T-helper 1 cell treated with Interleukin-12 subunit alpha and Interleukin-12 subunit beta and Interleukin-4 antibody, amounts not matched to agents 30 ng/mL and 1 ng/mL, for 36 hours (primary cell): Measurements from ENCODE around the gene ZNF423. TPM values are rescaled to one million over a fixed set of nuclear protein-coding genes. Genes with fewer than 3 reads are reported as not detected.
"Not testable (repeated sequence)": the region's sequence is repeated elsewhere in the genome, so short reads cannot be mapped to it uniquely, and the experiment has no call there.

ENCODE experiments used
- intact Hi-C: fragments of 100-400 bp; cut with micrococcal nuclease; formaldehyde crosslinking; loops from one replicate; pipeline ENCODE4 v1.15.1; 2024
- total RNA-seq: library from RNA; stranded (reverse); gene quantifications from 2 replicates; pipeline ENCODE4 v1.2.3, GENCODE V29; 2022

ZNF423 gene
- total RNA-seq, 1 donor from 2014 or later = not detected

DNA sequence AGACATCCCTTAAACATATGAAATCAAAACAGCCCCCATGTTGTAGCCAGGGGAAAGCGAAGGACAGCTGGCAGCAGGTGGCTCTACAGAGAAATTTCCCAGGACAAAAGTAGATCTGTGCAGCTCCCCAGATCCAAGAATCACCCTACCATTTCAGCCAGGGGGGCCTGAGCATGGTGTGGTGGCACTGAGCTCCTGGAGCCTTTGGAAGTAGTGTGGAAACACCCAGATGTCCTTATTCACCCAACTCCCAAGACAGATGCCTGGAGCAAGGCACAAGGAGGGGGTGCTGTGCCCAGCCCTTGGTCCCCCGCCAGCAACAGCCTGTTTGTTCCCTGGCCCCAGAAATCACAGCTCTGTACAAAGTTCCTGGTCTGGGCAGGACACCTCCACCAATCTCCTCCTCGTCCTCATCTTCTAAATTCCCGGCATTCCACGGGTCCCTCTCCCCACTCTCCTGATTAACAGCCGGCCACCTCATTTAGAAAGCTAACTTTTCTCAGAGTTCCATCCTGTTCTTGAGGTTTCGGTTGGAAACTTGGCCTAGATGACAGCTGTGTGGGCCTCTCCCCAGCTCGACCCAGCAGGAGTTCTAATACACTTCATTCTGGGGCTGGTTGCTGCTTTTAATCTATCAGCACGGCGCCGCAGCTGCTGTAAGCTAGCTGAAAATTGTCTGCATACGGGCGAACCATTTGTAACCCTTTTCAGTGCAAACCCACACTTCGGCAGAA lies 291.2 kb downstream of the ZNF423 start:
- intact Hi-C loops = no loop called here

DNA sequence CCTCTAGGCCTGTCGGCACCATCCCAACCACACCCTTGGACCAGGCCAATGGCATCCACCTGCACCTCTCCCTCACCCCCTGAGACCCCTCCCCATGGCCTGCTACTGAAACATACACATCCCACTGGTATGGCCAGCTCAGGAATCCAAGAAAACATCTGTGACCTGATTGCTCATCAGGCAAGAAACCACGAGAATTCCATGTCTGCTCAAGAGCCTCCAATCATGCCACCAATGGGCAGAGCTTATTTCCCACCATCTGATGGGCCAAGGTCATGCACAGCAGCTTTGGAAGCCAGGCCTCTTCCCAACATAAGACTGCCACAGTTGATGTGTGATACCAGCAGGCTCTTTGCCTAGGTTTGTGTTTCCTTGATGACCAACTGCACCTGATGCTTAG lies 292.2 kb downstream of the ZNF423 start:
- intact Hi-C loops = no loop called here

- intact Hi-C loops = not testable (repeated sequence)
Measured at GRCh38 chr16:49562894-49563293, 293.0 kb downstream of the ZNF423 start.

- intact Hi-C loops = no loop called here
Measured at GRCh38 chr16:49562228-49562627, 293.7 kb downstream of the ZNF423 start.

- intact Hi-C loops = no loop called here
Measured at GRCh38 chr16:49560004-49560830, 295.7 kb downstream of the ZNF423 start.

GRCh38 chr16:49559242-49559641 lies 296.7 kb downstream of the ZNF423 start:
- intact Hi-C loops = no loop called here

GRCh38 chr16:49558451-49558850 lies 297.5 kb downstream of the ZNF423 start:
- intact Hi-C loops = no loop called here

DNA sequence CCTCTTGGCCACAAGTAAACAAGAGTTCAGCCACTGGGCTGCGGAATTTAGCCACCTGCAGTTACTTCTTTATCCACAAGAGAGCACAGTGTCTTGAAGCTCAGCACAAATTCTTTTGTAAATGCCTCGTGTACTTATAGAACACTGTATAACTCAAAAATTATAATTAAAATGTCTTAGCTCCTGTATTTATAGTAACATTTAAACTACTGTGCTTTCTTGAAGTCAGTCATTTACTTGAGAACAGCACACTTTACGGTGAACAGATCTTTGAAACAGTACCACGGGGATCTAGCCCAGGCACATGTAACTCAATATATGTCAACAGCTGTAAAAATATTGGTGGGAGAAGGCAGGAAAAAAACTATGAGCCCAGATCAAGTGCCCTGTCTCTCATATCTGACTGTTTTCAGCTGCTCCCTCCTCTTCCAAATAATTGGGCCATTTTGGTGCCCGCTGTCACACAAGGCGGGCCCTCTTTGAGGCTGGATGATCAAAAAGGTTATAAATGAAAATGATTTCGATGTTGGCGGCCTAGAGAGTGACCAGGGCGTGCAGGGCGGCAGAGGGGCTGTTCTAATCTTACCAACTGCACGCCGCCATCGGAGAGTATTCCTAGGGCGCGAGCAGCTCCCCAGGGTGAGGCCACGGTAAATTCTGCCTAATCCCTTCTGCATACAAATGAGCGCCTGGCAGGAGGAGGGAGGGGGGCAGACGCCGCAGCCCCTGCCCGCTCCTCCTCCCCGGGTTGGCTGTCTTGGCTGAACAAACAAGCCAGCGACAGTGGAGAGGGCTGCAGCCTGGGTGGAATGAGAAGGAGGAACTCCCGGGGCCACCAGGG lies 299.1 kb downstream of the ZNF423 start:
- intact Hi-C loops = no loop called here

DNA sequence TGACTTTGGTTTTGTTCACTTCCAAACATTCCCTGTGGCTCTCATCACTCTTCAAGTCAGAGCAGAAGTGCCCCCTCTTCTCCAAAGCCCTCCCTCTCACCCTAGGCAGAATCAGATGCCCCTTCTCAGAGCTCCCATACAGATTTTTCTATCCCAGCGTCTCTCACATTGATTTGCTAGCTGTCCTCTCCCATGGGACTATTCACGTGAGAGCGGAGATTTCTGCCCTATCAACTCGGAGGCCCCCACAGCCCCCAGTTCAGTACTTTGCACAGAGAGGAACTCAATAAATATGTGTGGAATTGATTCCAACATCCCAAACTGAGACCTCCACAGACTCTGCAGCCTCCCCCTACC lies 299.7 kb downstream of the ZNF423 start:
- intact Hi-C loops = no loop called here

DNA sequence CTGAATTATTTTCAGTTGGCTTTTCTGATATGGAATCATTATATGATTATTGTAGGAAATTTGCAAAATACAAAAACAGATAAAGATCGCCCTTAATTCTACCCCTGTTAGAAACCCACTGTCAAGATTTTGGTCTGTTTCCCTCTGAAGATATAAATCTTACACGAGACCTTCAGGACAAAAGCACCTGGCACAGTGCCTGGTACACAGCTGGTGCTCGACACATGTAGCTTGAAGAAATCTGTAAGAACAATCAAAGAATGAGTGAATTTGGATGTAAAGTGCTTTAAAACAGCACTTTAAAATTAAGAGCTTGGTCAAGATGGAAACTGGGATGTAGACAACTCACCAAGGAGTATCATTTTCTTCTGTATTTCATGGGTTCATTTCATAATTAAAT lies 301.2 kb downstream of the ZNF423 start:
- intact Hi-C loops = no loop called here

- intact Hi-C loops = no loop called here
Measured at GRCh38 chr16:49552313-49552928, 303.5 kb downstream of the ZNF423 start.

GRCh38 chr16:49550666-49551065 lies 305.2 kb downstream of the ZNF423 start:
- intact Hi-C loops = no loop called here

GRCh38 chr16:49550140-49550539 lies 305.8 kb downstream of the ZNF423 start:
- intact Hi-C loops = no loop called here

DNA sequence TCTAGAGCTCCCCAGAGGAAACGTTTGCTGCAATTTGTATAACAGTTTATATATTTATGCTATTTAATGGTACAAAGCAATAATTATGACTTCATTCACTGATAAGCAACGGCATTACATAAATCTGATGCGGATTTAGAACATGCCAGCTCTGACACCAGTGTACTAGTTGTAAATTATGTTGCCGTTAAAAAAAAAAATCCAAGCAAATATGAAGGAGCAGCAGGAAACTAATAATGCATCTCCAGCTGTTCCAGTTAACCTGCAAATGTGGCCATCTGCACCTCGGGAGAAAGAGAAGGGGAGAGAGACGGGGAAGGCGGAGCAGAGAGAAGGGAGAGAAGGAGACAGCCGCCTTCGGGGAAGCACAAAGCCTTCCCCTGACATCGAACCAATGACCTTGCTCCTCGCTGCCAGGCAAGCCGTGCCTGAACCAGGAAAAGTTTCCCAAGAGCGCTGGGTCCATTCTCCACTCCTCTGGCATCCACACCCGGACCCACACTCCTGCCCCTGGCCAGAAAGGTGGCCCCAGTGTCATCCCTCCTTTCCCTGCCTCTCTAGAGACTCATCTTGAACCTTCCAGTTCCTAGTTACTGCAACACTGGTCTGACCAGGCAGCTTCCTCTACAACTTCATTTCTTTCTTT lies 307.5 kb downstream of the ZNF423 start:
- intact Hi-C loops = no loop called here

GRCh38 chr16:49547448-49547847 lies 308.5 kb downstream of the ZNF423 start:
- intact Hi-C loops = no loop called here

DNA sequence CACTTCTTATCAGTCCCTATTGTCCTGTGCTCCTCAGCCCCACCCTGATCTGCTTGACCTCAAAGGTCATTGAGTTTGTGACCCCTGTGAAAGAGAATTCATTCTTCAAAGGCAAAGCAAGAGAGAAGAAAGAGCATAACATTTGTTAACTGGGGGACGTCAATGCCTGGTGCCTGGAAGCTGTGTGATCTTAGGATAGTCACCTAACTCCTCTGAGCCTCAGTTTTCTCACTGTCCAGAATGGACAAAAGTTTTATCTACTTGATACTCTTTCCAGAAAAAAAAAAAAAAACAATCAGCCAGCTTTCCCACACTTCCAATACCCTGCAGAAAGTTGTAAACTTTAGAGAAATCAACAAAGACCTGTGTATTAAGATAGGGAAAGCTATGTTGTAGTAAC lies 309.2 kb downstream of the ZNF423 start:
- intact Hi-C loops = no loop called here

- intact Hi-C loops = no loop called here
Measured at GRCh38 chr16:49545741-49546448, 310.0 kb downstream of the ZNF423 start.

- intact Hi-C loops = no loop called here
Measured at GRCh38 chr16:49545243-49545642, 310.7 kb downstream of the ZNF423 start.

GRCh38 chr16:49544828-49545227 lies 311.1 kb downstream of the ZNF423 start:
- intact Hi-C loops = no loop called here

DNA sequence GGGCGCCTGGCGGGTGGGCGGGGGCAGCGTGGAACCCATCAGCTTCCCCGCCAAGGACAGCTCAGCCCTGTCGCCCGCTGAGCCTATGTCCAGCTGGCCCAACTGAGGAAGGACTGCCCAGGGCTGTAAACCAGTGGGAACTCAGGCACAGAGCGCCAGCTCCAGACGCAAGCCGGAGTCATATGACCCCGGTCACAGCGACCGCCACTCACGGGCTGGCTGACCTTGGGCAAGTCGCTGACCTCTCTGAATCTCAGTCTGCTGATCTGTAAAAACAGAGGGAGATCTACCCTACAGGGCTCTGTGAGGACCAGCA lies 312.3 kb downstream of the ZNF423 start:
- intact Hi-C loops = no loop called here
